Tibial artery (tissue), 4 donors: ENCODE results near the gene MRFAP1L1.

Experiments
- DNase-seq, 2 donors: peaks; one replicate each; pipeline ENCODE4 v3.0.0-alpha.2; 2019
- H3K27ac ChIP-seq, 2 donors: fragments of 200-600 bp; sonication (generic) in 1 of 2; 1 replicate in 1 of 2; 2 replicates in 1 of 2; pipeline ENCODE4 v1.5.1; 2018 to 2019; ENCODE audit warnings: mild to moderate bottlenecking in 1 of 2
- H3K27me3 ChIP-seq, 2 donors: fragments of 200-600 bp; sonication (generic) in 1 of 2; one replicate each; pipeline versions ENCODE4 v1.5.1 to v1.6.0; 2016 to 2019
- H3K36me3 ChIP-seq, 3 donors: fragments of 200-600 bp; sonication (generic) in 2 of 3; one replicate each; pipeline ENCODE4 v1.5.1; 2016 to 2019; ENCODE audit warnings: mild to moderate bottlenecking in 2 of 3
- H3K4me1 ChIP-seq, 4 donors: fragments of 200-600 bp; sonication (generic) in 2 of 4; 1 replicate in 3 of 4; 2 replicates in 1 of 4; pipeline ENCODE4 v1.5.1; 2016 to 2019
- H3K4me3 ChIP-seq, 2 donors: fragments of 200-600 bp; sonication (generic) in 1 of 2; 1 replicate in 1 of 2; 2 replicates in 1 of 2; pipeline ENCODE4 v1.5.1; 2018 to 2019; ENCODE audit warnings: mild to moderate bottlenecking in 2 of 2
- H3K9me3 ChIP-seq, 3 donors: fragments of 200-600 bp; sonication (generic) in 1 of 3; one replicate each; pipeline ENCODE4 v1.5.1; 2016 to 2019
- intact Hi-C: fragments of 100-400 bp; cut with DNase I; formaldehyde crosslinking; loops from one replicate; pipeline ENCODE4 v1.15.0; 2023; ENCODE audit warnings: low total_unique reads
- TF ChIP-seq, protein P1 (sequence below), 2 experiments: fragments of 200-600 bp in 1 of 2; fragments of 450-650 bp in 1 of 2; IDR thresholded peaks; one replicate each; pipeline ENCODE4 v1.5.1; 2017 to 2019; ENCODE audit warnings: antibody characterized with exemption in 2 of 2, mild to moderate bottlenecking in 1 of 2, moderate library complexity in 1 of 2

MRFAP1L1 gene

DNA sequence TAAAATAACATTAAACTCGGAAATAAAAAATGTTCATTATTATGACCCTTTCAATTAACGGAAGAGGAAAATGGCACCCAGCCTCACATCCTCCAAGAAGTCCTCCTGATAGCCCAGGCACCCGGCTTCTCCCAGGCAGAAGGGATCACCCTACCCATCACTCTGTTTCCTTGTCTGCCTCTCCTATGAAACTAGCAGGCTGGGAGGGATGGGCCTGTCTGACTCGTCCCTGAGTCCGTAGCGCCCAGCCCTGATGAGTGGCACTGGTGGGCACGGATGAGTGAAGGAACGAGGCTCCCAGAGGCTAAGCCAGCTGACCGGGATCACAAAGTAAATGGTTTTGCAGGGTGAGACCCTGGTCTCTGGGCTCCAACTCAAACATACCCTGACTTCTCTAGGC, 44.2 kb upstream of the MRFAP1L1 start:
- peaks cover 0 to 13% (median 6%) of the 10 kb centered on the region in 4 donors for H3K4me1 ChIP-seq
- no peak for DNase-seq
- H3K9me3 ChIP-seq = no peaks in the 10 kb centered on the region
- intact Hi-C loops = no loop called here
- TF ChIP-seq, protein P1, sequence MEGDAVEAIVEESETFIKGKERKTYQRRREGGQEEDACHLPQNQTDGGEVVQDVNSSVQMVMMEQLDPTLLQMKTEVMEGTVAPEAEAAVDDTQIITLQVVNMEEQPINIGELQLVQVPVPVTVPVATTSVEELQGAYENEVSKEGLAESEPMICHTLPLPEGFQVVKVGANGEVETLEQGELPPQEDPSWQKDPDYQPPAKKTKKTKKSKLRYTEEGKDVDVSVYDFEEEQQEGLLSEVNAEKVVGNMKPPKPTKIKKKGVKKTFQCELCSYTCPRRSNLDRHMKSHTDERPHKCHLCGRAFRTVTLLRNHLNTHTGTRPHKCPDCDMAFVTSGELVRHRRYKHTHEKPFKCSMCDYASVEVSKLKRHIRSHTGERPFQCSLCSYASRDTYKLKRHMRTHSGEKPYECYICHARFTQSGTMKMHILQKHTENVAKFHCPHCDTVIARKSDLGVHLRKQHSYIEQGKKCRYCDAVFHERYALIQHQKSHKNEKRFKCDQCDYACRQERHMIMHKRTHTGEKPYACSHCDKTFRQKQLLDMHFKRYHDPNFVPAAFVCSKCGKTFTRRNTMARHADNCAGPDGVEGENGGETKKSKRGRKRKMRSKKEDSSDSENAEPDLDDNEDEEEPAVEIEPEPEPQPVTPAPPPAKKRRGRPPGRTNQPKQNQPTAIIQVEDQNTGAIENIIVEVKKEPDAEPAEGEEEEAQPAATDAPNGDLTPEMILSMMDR (IDR thresholded peaks at IDR 0.05) = no peak
- H3K36me3 ChIP-seq = no peaks in the 10 kb centered on the region
- H3K27me3 ChIP-seq = no peaks in the 10 kb centered on the region
- no peak overlapping the region for H3K27ac ChIP-seq
- H3K4me3 ChIP-seq = no peak overlapping the region

DNA sequence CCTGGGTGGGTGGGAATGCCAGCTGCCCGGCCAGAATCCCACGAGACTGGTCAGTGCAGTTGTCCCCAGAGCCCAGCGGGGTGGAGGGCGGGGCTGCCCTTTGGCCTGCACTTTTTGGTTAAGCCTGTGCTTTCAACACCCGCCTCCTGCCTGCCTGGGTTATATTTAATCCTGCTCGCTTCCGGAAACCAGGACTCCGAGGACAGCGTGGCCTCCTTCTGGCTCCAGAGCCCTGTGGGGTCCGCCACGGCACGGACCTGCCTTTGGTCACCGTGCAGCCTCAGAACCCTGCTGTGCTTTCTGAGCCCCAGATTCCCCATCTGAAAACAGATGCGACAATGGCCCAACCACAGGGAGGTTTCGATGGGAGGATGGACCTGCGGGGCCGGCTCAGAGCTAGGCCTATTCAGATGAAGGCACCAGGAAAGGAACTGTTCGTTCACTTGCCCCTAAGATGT, 43.5 kb upstream of the MRFAP1L1 start:
- Histone ChIP-seq H3K4me1 (peaks cover 0 to 19% (median 10%) of the 10 kb centered on the region in 4 donors), H3K27ac (no peak overlapping the region)
- no peak for DNase-seq

GRCh38 chr4:6752486-6752829, 42.8 kb upstream of the MRFAP1L1 start:
- Histone ChIP-seq H3K4me1 (peaks cover 0 to 26% (median 16%) of the 10 kb centered on the region in 4 donors), H3K27me3 (no peaks in the 10 kb centered on the region), H3K27ac (no peak overlapping the region), H3K9me3 (no peaks in the 10 kb centered on the region), H3K4me3 (no peak overlapping the region), H3K36me3 (no peaks in the 10 kb centered on the region)
- no peak for DNase-seq
- TF ChIP-seq, protein P1 (IDR thresholded peaks at IDR 0.05) = no peak
- intact Hi-C loops = no loop called here

More for the DNA sequence above, 43.5 kb upstream of the MRFAP1L1 start:
- Histone ChIP-seq H3K27me3 (no peaks in the 10 kb centered on the region), H3K36me3 (no peaks in the 10 kb centered on the region), H3K9me3 (no peaks in the 10 kb centered on the region), H3K4me3 (no peak overlapping the region)
- intact Hi-C loops = no loop called here
- TF ChIP-seq, protein P1 (IDR thresholded peaks at IDR 0.05) = no peak

GRCh38 chr4:6751611-6752485, 42.2 kb upstream of the MRFAP1L1 start:
- no peaks in the 10 kb centered on the region for H3K27me3 ChIP-seq
- H3K9me3 ChIP-seq = no peaks in the 10 kb centered on the region
- TF ChIP-seq, protein P1 (IDR thresholded peaks at IDR 0.05) = no peak
- no peak overlapping the region for H3K27ac ChIP-seq
- DNase-seq = no peak
- intact Hi-C loops = no loop called here
- peaks cover 0 to 32% (median 23%) of the 10 kb centered on the region in 4 donors for H3K4me1 ChIP-seq
- H3K4me3 ChIP-seq = no peak overlapping the region
- H3K36me3 ChIP-seq = no peaks in the 10 kb centered on the region

DNA sequence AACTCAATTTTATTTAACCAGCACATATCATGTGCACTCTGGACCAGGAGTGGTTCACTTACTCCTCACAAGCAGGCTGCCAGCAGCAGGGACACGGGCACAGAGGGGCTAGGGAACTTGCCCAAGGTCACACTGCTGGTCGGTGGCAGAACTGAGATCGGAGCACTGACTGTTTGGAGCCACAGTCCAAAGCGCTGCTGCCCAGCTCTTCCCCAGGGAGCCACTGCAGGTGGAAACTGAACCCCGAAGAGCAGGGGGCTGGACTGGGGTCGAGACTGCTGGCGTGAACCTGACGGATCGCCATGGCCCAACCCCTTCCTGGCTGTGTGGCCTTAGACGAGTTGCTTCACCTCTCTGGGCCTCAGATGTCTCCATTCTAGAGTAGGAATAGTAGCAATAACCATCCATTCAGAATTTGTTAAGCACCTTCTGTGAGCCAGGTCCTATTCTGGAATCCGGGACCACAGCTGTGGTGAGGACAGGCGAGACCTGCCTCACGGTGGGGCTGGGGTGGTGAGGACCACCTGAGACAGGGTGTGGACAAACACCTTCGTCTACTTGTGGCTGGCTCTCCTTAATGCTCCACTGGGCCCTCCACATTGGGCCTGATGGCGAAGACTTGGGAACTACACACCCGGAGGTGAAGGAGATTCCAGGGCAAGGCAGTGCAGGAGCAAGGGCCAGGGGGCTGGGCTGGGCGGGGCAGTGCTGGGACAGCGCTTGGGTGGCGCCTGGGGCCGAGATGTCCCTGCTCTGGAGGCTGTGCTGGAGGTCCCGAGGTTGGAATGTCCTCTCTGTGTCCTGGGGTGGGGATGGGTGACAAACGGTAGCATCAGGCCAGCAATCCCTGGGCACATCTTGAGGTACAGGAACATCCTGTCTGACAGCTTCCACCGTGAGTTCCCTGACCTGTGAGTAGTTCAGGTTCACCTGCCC, 40.9 kb upstream of the MRFAP1L1 start:
- no peaks in the 10 kb centered on the region for H3K27me3 ChIP-seq
- no peaks in the 10 kb centered on the region for H3K36me3 ChIP-seq
- intact Hi-C loops = no loop called here
- no peak overlapping the region for H3K4me3 ChIP-seq
- H3K27ac ChIP-seq = peak overlapping the region in 1 of 2 donors; percentile 51
- DNase-seq = no peak
- peaks cover 0 to 36% (median 27%) of the 10 kb centered on the region in 4 donors for H3K4me1 ChIP-seq
- no peaks in the 10 kb centered on the region for H3K9me3 ChIP-seq
- TF ChIP-seq, protein P1 (IDR thresholded peaks at IDR 0.05) = no peak
